22Rv1 (cell line): Measurements from ENCODE around the gene HGS.

Experiments
- ZFX ChIP-seq: fragments of 450-650 bp; IDR thresholded peaks from 2 replicates; pipeline ENCODE4 v1.6.1; 2017; ENCODE audit warnings: antibody characterized with exemption, borderline replicate concordance
- TF ChIP-seq, protein P1 (sequence below): fragments of 450-650 bp; IDR thresholded peaks from 2 replicates; pipeline ENCODE4 v1.5.1; 2017; ENCODE audit warnings: mild to moderate bottlenecking

DNA sequence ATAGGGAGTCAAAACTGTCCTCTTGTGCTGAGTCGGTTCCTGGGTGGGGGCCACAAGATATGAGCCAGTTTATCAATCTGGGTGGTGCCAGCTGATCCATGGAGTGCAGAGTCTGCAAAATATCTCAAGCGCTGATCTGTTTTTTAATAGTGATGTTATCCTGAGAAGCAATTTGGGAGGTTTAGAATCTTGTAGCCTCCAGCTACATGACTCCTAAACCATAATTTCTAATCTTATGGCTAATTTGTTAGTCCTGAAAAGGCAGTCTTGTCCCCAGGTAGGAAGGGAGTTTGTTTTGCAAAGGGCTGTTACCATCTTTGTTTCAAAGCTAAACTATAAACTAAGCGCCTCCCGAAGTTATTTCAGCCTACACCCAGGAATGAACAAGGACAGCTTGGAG, 45.1 kb upstream of the HGS start:
- TF ChIP-seq, protein P1, sequence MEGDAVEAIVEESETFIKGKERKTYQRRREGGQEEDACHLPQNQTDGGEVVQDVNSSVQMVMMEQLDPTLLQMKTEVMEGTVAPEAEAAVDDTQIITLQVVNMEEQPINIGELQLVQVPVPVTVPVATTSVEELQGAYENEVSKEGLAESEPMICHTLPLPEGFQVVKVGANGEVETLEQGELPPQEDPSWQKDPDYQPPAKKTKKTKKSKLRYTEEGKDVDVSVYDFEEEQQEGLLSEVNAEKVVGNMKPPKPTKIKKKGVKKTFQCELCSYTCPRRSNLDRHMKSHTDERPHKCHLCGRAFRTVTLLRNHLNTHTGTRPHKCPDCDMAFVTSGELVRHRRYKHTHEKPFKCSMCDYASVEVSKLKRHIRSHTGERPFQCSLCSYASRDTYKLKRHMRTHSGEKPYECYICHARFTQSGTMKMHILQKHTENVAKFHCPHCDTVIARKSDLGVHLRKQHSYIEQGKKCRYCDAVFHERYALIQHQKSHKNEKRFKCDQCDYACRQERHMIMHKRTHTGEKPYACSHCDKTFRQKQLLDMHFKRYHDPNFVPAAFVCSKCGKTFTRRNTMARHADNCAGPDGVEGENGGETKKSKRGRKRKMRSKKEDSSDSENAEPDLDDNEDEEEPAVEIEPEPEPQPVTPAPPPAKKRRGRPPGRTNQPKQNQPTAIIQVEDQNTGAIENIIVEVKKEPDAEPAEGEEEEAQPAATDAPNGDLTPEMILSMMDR: no peak
- no peak for TF ChIP-seq ZFX
